Endothelial cell of umbilical vein (primary cell): Measurements from ENCODE around the gene FAM240B. TPM values are rescaled to one million over a fixed set of nuclear protein-coding genes. Genes with fewer than 3 reads are reported as not detected.

Experiments
- BruUV-seq: library from RNA; stranded (reverse); fragments of 400-500 nt; replicated peaks from 2 replicates; lab custom pipeline; 2021; lab: Mats Ljungman, UMichigan
- CTCF ChIA-PET: fragments of 300-600, 350-600 bp; sonication (Branson Sonifier 250); formaldehyde crosslinking; loops from one replicate; lab custom pipeline; 2021; ENCODE audit warnings: antibody characterized with exemption, inconsistent platforms; lab: Charles Lee
- POLR2A ChIA-PET: fragments of 300-600, 350-600 bp; sonication (Branson Sonifier 250); formaldehyde crosslinking; loops from one replicate; lab custom pipeline; 2021; ENCODE audit warnings: antibody characterized with exemption, inconsistent platforms; lab: Charles Lee
- DNase-seq: peaks from one replicate; pipeline ENCODE4 v3.0.0-alpha.2; 2011; ENCODE audit warnings: low read depth, low spot score
- FAIRE-seq: peaks from 2 replicates; lab custom pipeline; 2011; peaks lifted over from hg19 to GRCh38; lab: Jason Lieb, UNC
- H2AFZ ChIP-seq: 2 replicates; pipeline ENCODE4 v1.6.0; 2012; ENCODE audit warnings: low read depth, low read length, control low read depth, inconsistent platforms
- H3K27ac ChIP-seq: 2 replicates; pipeline ENCODE4 v1.5.1; 2011; ENCODE audit warnings: low read depth, mild to moderate bottlenecking, control low read depth, low read length, moderate library complexity; ENCODE audit not compliant: insufficient read depth
- H3K27me3 ChIP-seq, 2 experiments: 2 replicates each; pipeline versions ENCODE4 v1.6.0 to v1.6.1; 2011; ENCODE audit warnings: low read length in 2 of 2, mixed read lengths in 1 of 2; ENCODE audit not compliant: control insufficient read depth in 2 of 2, insufficient read depth in 2 of 2
- H3K36me3 ChIP-seq, 2 experiments: 2 replicates in 1 of 2; 3 replicates in 1 of 2; pipeline ENCODE4 v1.5.1; 2011; ENCODE audit warnings: low read length in 2 of 2, mild to moderate bottlenecking in 1 of 2, moderate library complexity in 1 of 2; ENCODE audit not compliant: control insufficient read depth in 2 of 2, insufficient read depth in 2 of 2; ENCODE audit errors: extremely low read depth in 1 of 2
- H3K4me1 ChIP-seq: 3 replicates; pipeline ENCODE4 v1.5.1; 2011; ENCODE audit warnings: mild to moderate bottlenecking, low read length; ENCODE audit not compliant: control insufficient read depth, insufficient read depth; ENCODE audit errors: extremely low read depth
- H3K4me2 ChIP-seq: 2 replicates; pipeline ENCODE4 v1.6.1; 2011; ENCODE audit warnings: low read length, control low read depth, mixed read lengths; ENCODE audit not compliant: insufficient read depth
- H3K4me3 ChIP-seq, 3 experiments: fragments of 200-600 bp in 1 of 3; sonication (generic), shearing (Covaris generic) in 1 of 3; replicated peaks in 1 of 3; 2 replicates each; pipeline ENCODE4 v1.5.1; 2011 to 2016; ENCODE audit warnings: control low read depth in 3 of 3, low read length in 3 of 3, mild to moderate bottlenecking in 2 of 3, inconsistent platforms in 1 of 3, low read depth in 1 of 3, moderate library complexity in 1 of 3; ENCODE audit not compliant: insufficient read depth in 1 of 3
- H3K79me2 ChIP-seq: 2 replicates; pipeline ENCODE4 v1.6.0; 2012; ENCODE audit warnings: low read length, inconsistent platforms; ENCODE audit not compliant: control insufficient read depth, insufficient read depth
- H3K9ac ChIP-seq: replicated peaks from 2 replicates; pipeline ENCODE3; 2011; ENCODE audit warnings: low read length, control low read depth; ENCODE audit not compliant: insufficient read depth; ENCODE audit errors: extremely low read depth
- H3K9me1 ChIP-seq: replicated peaks from 3 replicates; pipeline ENCODE4 v1.6.0; 2011; ENCODE audit warnings: mild to moderate bottlenecking, low read length; ENCODE audit not compliant: control insufficient read depth, insufficient read depth; ENCODE audit errors: extremely low read depth
- H3K9me3 ChIP-seq: replicated peaks from 2 replicates; pipeline ENCODE4 v1.5.1; 2012; ENCODE audit warnings: low read length, inconsistent platforms; ENCODE audit not compliant: control insufficient read depth, insufficient read depth
- H4K20me1 ChIP-seq: replicated peaks from 2 replicates; pipeline ENCODE3; 2011; ENCODE audit warnings: mild to moderate bottlenecking, low read length; ENCODE audit not compliant: control insufficient read depth, insufficient read depth; ENCODE audit errors: extremely low read depth
- CTCF ChIP-seq, 2 donors: IDR thresholded peaks; 1 replicate in 1 of 2; 2 replicates in 1 of 2; pipeline ENCODE4 v1.5.1; 2011; ENCODE audit warnings: low read length in 2 of 2, mild to moderate bottlenecking in 2 of 2, moderate library complexity in 2 of 2, control low read depth in 1 of 2, inconsistent platforms in 1 of 2, low read depth in 1 of 2; ENCODE audit not compliant: insufficient read depth in 1 of 2; ENCODE audit errors: extremely low read depth in 1 of 2
- EZH2 ChIP-seq: IDR thresholded peaks from 2 replicates; pipeline ENCODE4 v1.6.1; 2012; ENCODE audit warnings: borderline replicate concordance, low read depth, mild to moderate bottlenecking, moderate library complexity, low read length, inconsistent platforms; ENCODE audit not compliant: severe bottlenecking
- FOS ChIP-seq: IDR thresholded peaks from 2 replicates; pipeline ENCODE4 v1.6.1; 2011; ENCODE audit warnings: mild to moderate bottlenecking, low read length, moderate library complexity, borderline replicate concordance; ENCODE audit not compliant: insufficient read depth
- GATA2 ChIP-seq: IDR thresholded peaks from 2 replicates; pipeline ENCODE4 v1.7.0; 2011; ENCODE audit warnings: low read depth, mild to moderate bottlenecking, moderate library complexity, mixed read lengths, low read length; ENCODE audit not compliant: insufficient read length, insufficient read depth
- JUN ChIP-seq: IDR thresholded peaks from 2 replicates; pipeline ENCODE4 v1.6.1; 2011; ENCODE audit warnings: borderline replicate concordance, low read depth; ENCODE audit not compliant: insufficient read length, insufficient read depth
- MAX ChIP-seq: IDR thresholded peaks from 2 replicates; pipeline ENCODE4 v1.6.1; 2011; ENCODE audit not compliant: insufficient read depth, insufficient read length
- MYC ChIP-seq: IDR thresholded peaks from one replicate; pipeline ENCODE4 v1.6.1; 2011; ENCODE audit warnings: mild to moderate bottlenecking, low read depth, low read length
- POLR2A ChIP-seq: IDR thresholded peaks from 2 replicates; pipeline ENCODE4 v1.6.1; 2012; ENCODE audit warnings: low read depth, mild to moderate bottlenecking, control low read depth, low read length
- POLR2AphosphoS5 ChIP-seq: IDR thresholded peaks from 2 replicates; pipeline ENCODE4 v1.6.1; 2012; ENCODE audit warnings: low read depth, mild to moderate bottlenecking, control low read depth, low read length, moderate library complexity; ENCODE audit not compliant: insufficient read depth
- dilution Hi-C: fragments of 300-500 bp; cut with MboI; formaldehyde crosslinking; loops from one replicate; pipeline ENCODE4 v1.15.0; 2019; ENCODE audit warnings: low sequenced_read_pairs; ENCODE audit not compliant: extremely low pct_ligation_motif_present
- intact Hi-C: fragments of 100-400 bp; cut with micrococcal nuclease; formaldehyde crosslinking; loops from one replicate; pipeline ENCODE4 v1.10.0; 2022
- polyA plus RNA-seq, 4 experiments: library from polyadenylated mRNA; depleted of rRNA in 3 of 4; stranded (reverse) in 3 of 4; unstranded in 1 of 4; fragments of >200 nt; gene quantifications; 2 replicates each; pipeline versions ENCODE4 v1.2.1 to v1.2.3, GENCODE V29; 2011 to 2012; ENCODE audit warnings: missing spikeins in 1 of 4
- total RNA-seq: library from RNA; stranded (reverse); gene quantifications from 2 replicates; pipeline ENCODE4 v1.2.3, GENCODE V29; 2021

FAM240B gene
- total and polyA plus RNA-seq, 2 donors (not counting 3 experiments of a cell fraction or from before 2014, with no cell fraction given) = not detected

- dilution Hi-C loops = no loop called here
These were observed 51.0 kb downstream of the FAM240B start for GRCh38 chr9:38668791-38669466.

More at GRCh38 chr9:38668791-38669466, 51.0 kb downstream of the FAM240B start:
- Histone ChIP-seq H3K79me2 (no peaks in the 10 kb centered on the region), H3K9ac (no peak overlapping the region), H3K4me2 (no peak overlapping the region), H4K20me1 (no peaks in the 10 kb centered on the region), H3K9me3 (no peaks in the 10 kb centered on the region), H3K9me1 (no peaks in the 10 kb centered on the region), H3K27ac (no peak overlapping the region), H3K4me3 (no peak overlapping the region), H3K36me3 (no peaks in the 10 kb centered on the region), H3K4me1 (peaks cover 3% of the 10 kb centered on the region), H2AFZ (no peak overlapping the region), H3K27me3 (no peaks in the 10 kb centered on the region)
- no peak for TF ChIP-seq MAX
- TF ChIP-seq MYC = no peak
- TF ChIP-seq GATA2 = no peak
- TF ChIP-seq FOS = no peak
- TF ChIP-seq POLR2AphosphoS5 = no peak
- no peak for TF ChIP-seq EZH2
- no peak for TF ChIP-seq POLR2A
- no peak for TF ChIP-seq JUN
- no peak for TF ChIP-seq CTCF (IDR thresholded peaks at IDR 0.05; ENCODE audit: extremely low read depth in 1 of 2, insufficient read depth in 1 of 2, low read depth in 1 of 2, low read length in 2 of 2)
- ChIA-PET CTCF (no interaction called here), POLR2A (no interaction called here)
- DNase-seq (no peak), FAIRE-seq (no peak)
- intact Hi-C loops = no loop called here
- BruUV-seq = no TSS peak
